HG02870 (cell line): ENCODE results near the gene BRD7.
A peak's percentile ranks its signal among the peaks of the same experiment; 100 is the strongest.

Experiments
- ATAC-seq: cut with Tn5 transposase; IDR thresholded peaks from one replicate; pipeline ENCODE4 v1.9.1; 2021; ENCODE audit warnings: mild to moderate bottlenecking, moderate library complexity; ENCODE audit not compliant: unreplicated experiment

Gene BRD7

DNA sequence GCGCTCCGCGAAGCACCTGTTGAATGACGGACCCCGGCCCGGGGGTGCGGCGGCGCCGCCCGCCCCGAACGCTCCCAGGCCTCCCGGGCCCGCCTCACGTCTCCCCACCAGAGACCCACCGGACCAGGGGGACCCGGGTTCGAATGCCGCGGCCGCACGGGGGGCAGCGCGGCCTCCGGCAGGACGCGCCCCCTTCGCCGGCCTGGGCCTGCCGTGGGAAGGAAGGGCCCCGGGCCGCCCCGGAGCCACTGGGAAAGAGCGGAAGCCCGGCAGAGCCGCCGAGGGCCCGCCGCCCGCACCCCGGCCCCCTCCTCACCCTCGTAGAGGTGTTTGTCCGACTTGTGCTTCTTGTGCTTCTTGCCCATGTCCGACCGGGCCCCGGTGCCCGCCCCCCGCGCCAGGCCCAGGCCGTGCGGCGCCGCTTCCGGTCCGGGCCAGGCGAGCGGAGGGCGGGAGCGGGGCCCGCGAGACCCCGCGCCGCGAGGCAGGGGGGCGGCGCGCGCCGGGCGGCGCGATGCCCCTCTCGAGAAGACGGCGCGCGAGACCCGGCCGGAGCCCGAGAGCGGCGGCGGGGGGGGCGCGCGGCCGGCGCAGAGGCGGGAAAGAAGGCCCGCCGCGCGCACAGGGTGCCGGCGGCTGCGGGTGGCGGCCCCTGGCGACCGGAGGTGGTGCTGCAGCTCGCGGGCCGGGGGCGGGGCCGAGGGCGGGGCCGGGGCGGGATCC is at the start of gene BRD7:
Gene BRD7 (minus strand): TSS at position 579 of the 723 bp plus-strand sequence. CDS start 214 bp downstream, at position 365.
- ATAC-seq, result peak; percentile 63

DNA sequence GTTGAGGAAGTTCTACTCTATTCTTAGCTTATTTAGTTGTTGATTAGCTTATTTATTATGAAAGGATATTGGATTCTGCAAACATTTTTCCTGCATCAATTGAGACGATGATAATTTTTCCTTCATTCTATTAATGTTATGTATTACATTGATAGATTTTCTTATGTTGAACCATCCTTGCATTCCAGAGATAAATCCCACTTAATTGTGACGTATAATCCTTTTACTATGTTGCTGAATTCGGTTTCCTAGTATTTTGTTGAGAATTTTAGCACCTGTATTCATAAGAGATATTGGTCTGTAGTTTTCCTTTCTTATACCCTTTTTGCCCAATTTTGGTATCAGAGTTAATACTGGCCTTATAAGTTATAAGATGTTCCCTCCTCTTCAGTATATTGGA is 47.6 kb upstream of the BRD7 start:
- ATAC-seq, result no peak

GRCh38 chr16:50414152-50414551 is 45.4 kb upstream of the BRD7 start:
- ATAC-seq, result no peak

- no peak for ATAC-seq
These were observed 42.2 kb upstream of the BRD7 start for GRCh38 chr16:50411034-50411433.

DNA sequence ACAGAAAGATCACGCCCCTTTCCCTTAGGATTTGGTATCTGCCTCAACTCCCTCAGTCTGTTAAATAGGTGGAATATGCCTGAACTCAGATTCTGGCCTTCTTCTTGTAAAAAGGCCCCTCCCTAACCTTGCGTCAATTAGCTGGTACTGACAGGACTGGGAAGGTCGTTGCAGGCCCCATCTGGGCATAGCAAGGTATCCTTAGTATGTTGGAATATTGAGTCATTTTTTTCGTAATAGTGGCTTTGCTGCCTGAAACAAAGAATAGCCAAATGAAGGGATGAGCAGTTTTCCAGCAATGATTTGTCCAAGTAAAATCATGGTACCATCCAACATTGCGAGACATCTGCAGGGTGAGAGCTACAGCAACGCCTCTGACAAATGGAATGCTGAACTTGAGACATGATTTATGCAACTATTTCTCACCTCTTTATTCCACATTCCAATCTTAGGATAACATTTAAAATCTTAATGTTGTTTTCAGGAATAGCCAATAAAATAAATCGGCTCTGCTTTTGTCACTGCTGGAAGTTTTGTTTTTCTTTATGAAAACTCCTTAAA is 39.3 kb upstream of the BRD7 start:
- ATAC-seq, result no peak

DNA sequence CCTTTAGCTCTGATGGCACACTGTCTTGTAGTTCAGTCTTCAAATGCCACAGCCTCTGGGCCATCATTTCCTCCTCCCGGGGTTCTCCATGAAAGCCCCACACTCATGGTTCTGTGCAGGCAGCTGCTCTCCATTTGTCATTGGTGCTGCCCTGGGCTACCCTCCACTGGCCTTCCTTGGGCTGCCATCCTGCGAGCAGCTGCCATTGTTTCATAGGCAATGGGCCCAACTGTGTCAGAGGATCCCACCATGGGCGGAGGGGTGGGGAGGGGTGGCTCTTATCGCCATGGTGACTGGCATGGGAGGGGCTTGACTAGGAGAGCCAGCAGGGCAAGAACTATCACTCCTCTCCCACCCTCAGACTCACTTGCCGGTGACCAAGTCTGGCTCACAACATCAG is 38.6 kb upstream of the BRD7 start:
- ATAC-seq, result no peak

DNA sequence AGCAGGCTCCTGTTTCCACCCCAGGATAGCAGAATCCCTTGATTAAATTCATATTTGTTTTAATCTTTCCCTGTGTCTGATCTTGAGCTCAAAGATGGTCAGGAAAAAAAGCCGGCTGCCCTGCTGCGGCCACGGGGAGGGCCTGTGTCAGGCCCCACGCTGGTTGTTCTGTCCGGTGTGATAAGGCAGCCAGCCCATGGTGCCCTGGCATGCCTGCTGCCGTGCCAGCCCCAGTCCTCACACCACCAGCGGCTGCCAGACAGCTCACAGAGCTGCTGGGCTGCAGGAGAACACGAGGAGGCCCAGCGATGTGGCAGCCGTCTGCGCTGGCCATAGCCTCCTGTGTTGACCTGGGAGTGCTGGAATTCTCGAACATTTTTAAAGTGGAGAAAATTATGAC is 34.7 kb upstream of the BRD7 start:
- ATAC-seq, result no peak

GRCh38 chr16:50402298-50402895 is 33.6 kb upstream of the BRD7 start:
- ATAC-seq, result no peak

DNA sequence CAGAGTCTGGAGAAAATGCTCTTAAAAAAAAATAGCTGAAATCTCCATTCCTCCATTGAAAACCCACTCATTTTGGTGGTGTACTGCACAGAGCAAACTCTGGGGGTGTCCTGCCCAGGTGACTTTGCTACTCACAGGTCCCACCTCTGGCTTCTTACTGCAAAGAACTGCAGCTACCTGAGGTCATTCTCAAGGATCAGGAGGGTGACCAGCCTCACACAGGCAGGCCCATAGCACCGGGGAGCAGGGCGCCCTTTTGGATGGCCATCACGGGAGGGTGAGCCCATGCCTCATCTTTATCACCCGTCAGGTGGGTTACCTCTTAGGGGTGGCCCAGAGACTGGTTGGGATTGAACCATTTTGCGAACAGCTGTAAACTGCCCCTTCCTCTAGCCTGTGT is 32.6 kb upstream of the BRD7 start:
- ATAC-seq, result no peak

DNA sequence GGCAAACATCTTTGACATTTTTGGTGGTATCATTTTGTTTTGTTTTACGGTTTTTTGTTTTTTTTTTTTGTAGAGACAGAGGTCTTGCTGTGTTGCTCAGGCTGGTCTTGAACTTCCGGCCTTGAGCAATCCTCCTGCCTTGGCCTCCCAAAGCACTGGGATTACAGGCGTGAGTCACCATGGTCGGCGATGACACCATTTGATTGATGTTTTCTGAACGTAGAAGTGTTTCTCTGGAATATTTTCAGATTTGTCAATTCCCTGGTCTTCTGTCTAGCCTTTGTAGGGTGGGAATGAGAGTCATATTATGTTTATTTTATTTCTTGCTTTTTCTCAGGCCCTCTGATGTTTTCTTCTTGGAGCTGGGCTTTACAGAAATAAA is 32.2 kb upstream of the BRD7 start:
- no peak for ATAC-seq

GRCh38 chr16:50400312-50400966 is 31.7 kb upstream of the BRD7 start:
- ATAC-seq, result no peak

- ATAC-seq, result no peak
These were observed 30.6 kb upstream of the BRD7 start for GRCh38 chr16:50399411-50399810.

GRCh38 chr16:50398336-50398735 is 29.5 kb upstream of the BRD7 start:
- ATAC-seq, result no peak

GRCh38 chr16:50396761-50397535 is 28.2 kb upstream of the BRD7 start:
- ATAC-seq, result no peak

- ATAC-seq, result no peak
These were observed 27.2 kb upstream of the BRD7 start for GRCh38 chr16:50395763-50396710.

DNA sequence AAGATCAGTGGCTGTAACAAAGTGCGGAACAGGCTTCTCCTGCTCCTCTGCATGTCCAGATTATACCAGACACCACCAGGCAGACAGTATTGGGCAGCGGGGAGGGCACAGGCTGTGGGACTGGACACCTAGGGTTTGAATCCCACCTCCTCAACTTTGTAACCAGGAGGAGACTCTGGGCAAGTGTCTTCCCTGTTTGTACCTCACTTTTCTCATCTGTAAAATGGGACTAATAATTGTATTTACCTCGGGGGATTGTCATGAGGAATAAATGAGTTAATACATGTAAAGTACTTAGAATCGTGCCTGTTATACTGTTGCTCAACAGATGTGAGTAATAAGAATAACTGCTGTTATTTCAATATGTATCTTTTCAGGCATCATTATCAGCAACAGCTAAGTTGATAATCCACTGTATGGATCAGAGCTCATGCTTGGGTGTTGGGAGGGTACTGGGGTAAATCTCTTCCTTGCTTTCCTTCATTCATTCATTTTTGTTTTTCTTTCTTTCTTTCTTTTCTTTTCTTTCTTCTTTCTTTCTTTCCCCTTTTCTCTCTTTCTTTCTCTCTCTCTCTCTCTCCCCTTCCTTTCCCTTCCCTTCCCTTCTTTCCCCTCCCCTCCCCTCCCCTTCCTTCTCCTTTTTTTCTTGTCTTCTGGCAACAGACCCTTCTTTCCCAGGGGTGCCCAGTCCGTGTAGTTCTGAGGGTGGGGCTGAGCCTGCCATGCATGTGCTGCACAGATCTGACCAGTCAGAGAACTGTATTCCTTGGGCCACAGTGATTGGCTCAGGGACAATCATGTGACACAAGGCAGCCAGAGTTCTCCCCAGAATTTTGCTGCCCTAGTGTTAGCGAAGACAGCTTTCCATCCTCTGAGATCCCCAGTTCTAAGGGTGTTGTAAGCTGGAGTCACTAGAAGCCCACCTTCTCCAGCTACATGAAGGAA is 25.3 kb upstream of the BRD7 start:
- no peak for ATAC-seq

GRCh38 chr16:50393416-50393815 is 24.6 kb upstream of the BRD7 start:
- no peak for ATAC-seq

GRCh38 chr16:50390914-50391716 is 22.3 kb upstream of the BRD7 start:
- no peak for ATAC-seq
